HG02852 (cell line): ENCODE measurements around the gene NAP1L1.
"Not testable (repeated sequence)": the region's sequence is repeated elsewhere in the genome, so short reads cannot be mapped to it uniquely, and the experiment has no call there.

ENCODE experiments used
- ATAC-seq: cut with Tn5 transposase; IDR thresholded peaks from one replicate; pipeline ENCODE4 v1.9.1; 2021; ENCODE audit warnings: mild to moderate bottlenecking, moderate library complexity; ENCODE audit not compliant: unreplicated experiment

Gene NAP1L1

GRCh38 chr12:75994069-75994740, 90.3 kb downstream of the NAP1L1 start:
- no peak for ATAC-seq

GRCh38 chr12:75991753-75992152, 92.7 kb downstream of the NAP1L1 start:
- no peak for ATAC-seq

GRCh38 chr12:75990189-75990912, 94.1 kb downstream of the NAP1L1 start:
- no peak for ATAC-seq

GRCh38 chr12:75987709-75988108, 96.8 kb downstream of the NAP1L1 start:
- not testable (repeated sequence) for ATAC-seq
